ENCODE measurements around the gene MAP3K6.

DNA sequence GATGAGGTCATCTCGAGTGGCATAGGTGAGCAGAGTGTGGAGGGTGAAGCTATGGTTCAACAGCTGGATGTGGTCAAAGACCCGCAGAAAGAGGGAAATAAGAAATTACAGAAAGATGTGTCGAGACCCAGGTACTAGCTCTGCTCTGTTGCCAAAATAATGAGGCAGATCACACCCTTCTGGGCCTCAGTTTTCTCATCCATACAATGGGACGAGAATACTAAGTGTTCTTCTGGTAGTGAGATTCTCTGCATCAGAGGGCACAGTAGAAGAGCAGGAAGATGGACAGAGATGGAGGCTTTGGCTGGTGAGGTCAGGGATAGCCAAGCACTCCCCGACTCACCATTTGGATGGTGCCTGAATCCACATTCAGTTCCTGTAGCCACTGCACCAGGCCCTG is 11.1 kb downstream of the MAP3K6 start:
- TF ChIP-seq CTCF (IDR thresholded peaks at IDR 0.05) (no peak), POLR2A (IDR thresholded peaks at IDR 0.05) (no peak)

All from esophagus squamous epithelium (tissue), 4 donors.